CD4-positive, CD25-positive, alpha-beta regulatory T cell (primary cell): ENCODE measurements around the gene PRDM10. TPM values are rescaled to one million over a fixed set of nuclear protein-coding genes. Genes with fewer than 3 reads are reported as not detected.

Experiments used
- ATAC-seq, 2 donors: fragments of 150-1000 bp; cut with Tn5 transposase; one replicate each; pipeline ENCODE4 v1.10.0; 2021; ENCODE audit warnings: low read depth in 2 of 2, moderate number of reproducible peaks in 2 of 2, moderate library complexity in 1 of 2
- DNase-seq, 3 donors: peaks; one replicate each; pipeline versions ENCODE4 v3.0.0 to v3.0.0-alpha.2; 2012 to 2022; ENCODE audit warnings: mixed read lengths in 1 of 3
- H3K27ac ChIP-seq: one replicate; pipeline ENCODE4 v1.7.0; 2013; ENCODE audit warnings: mild to moderate bottlenecking, low read length; ENCODE audit not compliant: insufficient read depth, poor library complexity, severe bottlenecking
- H3K27me3 ChIP-seq: one replicate; pipeline ENCODE4 v1.7.0; 2013; ENCODE audit warnings: low read length; ENCODE audit not compliant: control insufficient read depth, insufficient read depth
- H3K36me3 ChIP-seq: one replicate; pipeline ENCODE4 v1.7.0; 2013; ENCODE audit warnings: mild to moderate bottlenecking, low read length, moderate library complexity; ENCODE audit not compliant: control insufficient read depth, insufficient read depth
- H3K4me1 ChIP-seq: 2 replicates; pipeline ENCODE4 v1.7.0; 2013; ENCODE audit warnings: mild to moderate bottlenecking, low read length; ENCODE audit not compliant: insufficient read depth, control insufficient read depth, poor library complexity, severe bottlenecking
- H3K4me3 ChIP-seq: one replicate; pipeline ENCODE4 v1.7.0; 2013; ENCODE audit warnings: low read depth, mild to moderate bottlenecking, low read length, moderate library complexity
- H3K9me3 ChIP-seq, 2 experiments: 1 replicate in 1 of 2; 2 replicates in 1 of 2; pipeline ENCODE4 v1.7.0; 2013; ENCODE audit warnings: low read length in 2 of 2, mild to moderate bottlenecking in 1 of 2, moderate library complexity in 1 of 2; ENCODE audit not compliant: control insufficient read depth in 2 of 2
- H3K27ac Mint-ChIP-seq, 3 donors: one replicate each; pipeline ENCODE4 v1.8.0; 2020 to 2022; ENCODE audit warnings: mild to moderate bottlenecking in 3 of 3, mixed read lengths in 3 of 3, moderate library complexity in 2 of 3
- H3K27me3 Mint-ChIP-seq: one replicate; pipeline ENCODE4 v1.8.0; 2022; ENCODE audit warnings: mild to moderate bottlenecking, mixed read lengths
- H3K36me3 Mint-ChIP-seq: one replicate; pipeline ENCODE4 v1.8.0; 2020; ENCODE audit warnings: mixed read lengths
- H3K4me1 Mint-ChIP-seq, 4 donors: one replicate each; pipeline ENCODE4 v1.8.0; 2020 to 2022; ENCODE audit warnings: mixed read lengths in 4 of 4, mild to moderate bottlenecking in 1 of 4
- H3K4me3 Mint-ChIP-seq, 4 donors: one replicate each; pipeline ENCODE4 v1.8.0; 2020 to 2022; ENCODE audit warnings: mild to moderate bottlenecking in 4 of 4, mixed read lengths in 4 of 4, moderate library complexity in 3 of 4
- H3K9me3 Mint-ChIP-seq, 7 donors: one replicate each; pipeline ENCODE4 v1.8.0; 2020 to 2022; ENCODE audit warnings: mixed read lengths in 7 of 7, mild to moderate bottlenecking in 3 of 7, moderate library complexity in 2 of 7
- polyA plus RNA-seq, 4 donors: library from polyadenylated mRNA; unstranded; fragments of 300-500 nt; fragmentation: Illumina TruSeq; gene quantifications; one replicate each; pipeline ENCODE4 v1.2.3, GENCODE V29; 2021
- total RNA-seq: library from RNA; stranded (reverse); gene quantifications from one replicate; pipeline ENCODE4 v1.2.3, GENCODE V29; 2022

PRDM10 gene
- total and polyA plus RNA-seq, 5 donors from 2014 or later: 2.6 to 15.8 (median 2.8) TPM

- Histone ChIP-seq H3K9me3 (no peaks in the 10 kb centered on the region), H3K4me3 (peak overlapping the region; percentile 90), H3K36me3 (peaks cover 21% of the 10 kb centered on the region), H3K27ac (peak overlapping the region; percentile 69), H3K4me1 (peaks cover 18% of the 10 kb centered on the region), H3K27me3 (no peaks in the 10 kb centered on the region)
- H3K27ac Mint-ChIP-seq: peak overlapping the region; percentile 80 to 93 (median 91)
- ATAC-seq: no peak
- H3K27me3 Mint-ChIP-seq: no peaks in the 10 kb centered on the region
- peaks cover 0 to 2% (median 0%) of the 10 kb centered on the region in 7 donors for H3K9me3 Mint-ChIP-seq
- no peak for DNase-seq
- H3K4me3 Mint-ChIP-seq: peak overlapping the region; percentile 94 to 98 (median 96)
- peaks cover 24 to 49% (median 32%) of the 10 kb centered on the region in 4 donors for H3K4me1 Mint-ChIP-seq
- H3K36me3 Mint-ChIP-seq: peaks cover 16% of the 10 kb centered on the region
These were observed 106.6 kb downstream of the PRDM10 start for GRCh38 chr11:129896062-129896461.

GRCh38 chr11:129895126-129896041 lies 107.3 kb downstream of the PRDM10 start, which contains the start of gene NFRKB:
NFRKB (minus strand) TSS chr11:129895578; CDS start chr11:129892849, 2,729 bp downstream.
- peak within 1 kb of the TSS; percentile 80 to 93 (median 91) for H3K27ac Mint-ChIP-seq
- peaks cover 0 to 2% (median 0%) of the 10 kb centered on the region in 7 donors for H3K9me3 Mint-ChIP-seq
- no peaks in the 10 kb centered on the region for H3K27me3 Mint-ChIP-seq
- peaks cover 16% of the 10 kb centered on the region for H3K36me3 Mint-ChIP-seq
- Histone ChIP-seq H3K9me3 (no peaks in the 10 kb centered on the region), H3K4me1 (peaks cover 18% of the 10 kb centered on the region), H3K27me3 (no peaks in the 10 kb centered on the region), H3K4me3 (peak within 1 kb of the TSS; percentile 93), H3K36me3 (peaks cover 25% of the 10 kb centered on the region), H3K27ac (peak within 1 kb of the TSS; percentile 69)
- peak; percentile 83 to 86 (median 84) for DNase-seq
- H3K4me1 Mint-ChIP-seq: peaks cover 24 to 51% (median 32%) of the 10 kb centered on the region in 4 donors
- ATAC-seq: peak; percentile 96 to 97
- H3K4me3 Mint-ChIP-seq: peak within 1 kb of the TSS; percentile 94 to 98 (median 96)

- H3K27ac Mint-ChIP-seq: peak overlapping the region; percentile 75 to 93 (median 91)
- peak overlapping the region; percentile 69 for H3K27ac ChIP-seq
These were observed 108.1 kb downstream of the PRDM10 start for GRCh38 chr11:129894278-129895125.

GRCh38 chr11:129888451-129888850 lies 114.2 kb downstream of the PRDM10 start:
- Histone ChIP-seq H3K4me3 (no peak overlapping the region), H3K36me3 (peaks cover 88% of the 10 kb centered on the region), H3K4me1 (peaks cover 11% of the 10 kb centered on the region), H3K27me3 (no peaks in the 10 kb centered on the region), H3K9me3 (no peaks in the 10 kb centered on the region), H3K27ac (no peak overlapping the region)
- peak in 1 of 3 donors; percentile 50 for DNase-seq
- peaks cover 58% of the 10 kb centered on the region for H3K36me3 Mint-ChIP-seq
- no peak overlapping the region for H3K27ac Mint-ChIP-seq
- peaks cover 17 to 43% (median 28%) of the 10 kb centered on the region in 4 donors for H3K4me1 Mint-ChIP-seq
- peak; percentile 42 to 53 for ATAC-seq
- H3K27me3 Mint-ChIP-seq: no peaks in the 10 kb centered on the region
- H3K4me3 Mint-ChIP-seq: no peak overlapping the region
- no peaks in the 10 kb centered on the region for H3K9me3 Mint-ChIP-seq

More at GRCh38 chr11:129894278-129895125, 108.1 kb downstream of the PRDM10 start:
- Mint-ChIP-seq H3K4me1 (peaks cover 24 to 59% (median 37%) of the 10 kb centered on the region in 4 donors), H3K36me3 (peaks cover 20% of the 10 kb centered on the region), H3K9me3 (peaks cover 0 to 2% (median 0%) of the 10 kb centered on the region in 7 donors), H3K4me3 (peak overlapping the region; percentile 94 to 98 (median 96)), H3K27me3 (no peaks in the 10 kb centered on the region)
- Histone ChIP-seq H3K4me1 (peaks cover 18% of the 10 kb centered on the region), H3K36me3 (peaks cover 33% of the 10 kb centered on the region), H3K4me3 (peak overlapping the region; percentile 93), H3K9me3 (no peaks in the 10 kb centered on the region), H3K27me3 (no peaks in the 10 kb centered on the region)
- DNase-seq (peak; percentile 4 to 35 (median 4)), ATAC-seq (no peak)

GRCh38 chr11:129885381-129885780 lies 117.3 kb downstream of the PRDM10 start:
- Mint-ChIP-seq H3K4me3 (no peak overlapping the region), H3K4me1 (peaks cover 3 to 21% (median 15%) of the 10 kb centered on the region in 4 donors), H3K36me3 (peaks cover 74% of the 10 kb centered on the region), H3K27ac (no peak overlapping the region), H3K9me3 (no peaks in the 10 kb centered on the region), H3K27me3 (no peaks in the 10 kb centered on the region)
- no peak overlapping the region for H3K4me3 ChIP-seq
- no peaks in the 10 kb centered on the region for H3K27me3 ChIP-seq
- no peak overlapping the region for H3K27ac ChIP-seq
- DNase-seq: no peak
- H3K4me1 ChIP-seq: peaks cover 11% of the 10 kb centered on the region
- no peak for ATAC-seq
- no peaks in the 10 kb centered on the region for H3K9me3 ChIP-seq
- H3K36me3 ChIP-seq: peaks cover 93% of the 10 kb centered on the region

GRCh38 chr11:129884581-129884980 lies 118.1 kb downstream of the PRDM10 start:
- Mint-ChIP-seq H3K27ac (no peak overlapping the region), H3K36me3 (peaks cover 72% of the 10 kb centered on the region), H3K4me3 (no peak overlapping the region), H3K4me1 (peaks cover 5 to 19% (median 11%) of the 10 kb centered on the region in 4 donors), H3K27me3 (no peaks in the 10 kb centered on the region), H3K9me3 (no peaks in the 10 kb centered on the region)
- Histone ChIP-seq H3K27ac (no peak overlapping the region), H3K4me3 (no peak overlapping the region), H3K27me3 (no peaks in the 10 kb centered on the region), H3K36me3 (peaks cover 94% of the 10 kb centered on the region), H3K4me1 (peaks cover 11% of the 10 kb centered on the region), H3K9me3 (no peaks in the 10 kb centered on the region)
- ATAC-seq: no peak
- DNase-seq: no peak

- no peak overlapping the region for H3K4me3 Mint-ChIP-seq
- Histone ChIP-seq H3K4me1 (no peaks in the 10 kb centered on the region), H3K27me3 (no peaks in the 10 kb centered on the region), H3K36me3 (peaks cover 98% of the 10 kb centered on the region), H3K9me3 (no peaks in the 10 kb centered on the region), H3K4me3 (no peak overlapping the region), H3K27ac (no peak overlapping the region)
- peak overlapping the region in 1 of 3 donors; percentile 20 for H3K27ac Mint-ChIP-seq
- H3K36me3 Mint-ChIP-seq: peaks cover 74% of the 10 kb centered on the region
- H3K4me1 Mint-ChIP-seq: peaks cover 0 to 6% (median 3%) of the 10 kb centered on the region in 4 donors
- no peaks in the 10 kb centered on the region for H3K9me3 Mint-ChIP-seq
- DNase-seq (peak in 2 of 3 donors; percentile 19 to 47), ATAC-seq (no peak)
- no peaks in the 10 kb centered on the region for H3K27me3 Mint-ChIP-seq
These were observed 121.0 kb downstream of the PRDM10 start for GRCh38 chr11:129881570-129882170.
